Osteocyte (in vitro differentiated cells): ENCODE measurements around the gene HSD17B12. TPM values are rescaled to one million over a fixed set of nuclear protein-coding genes. Genes with fewer than 3 reads are reported as not detected.
A peak's percentile ranks its signal among the peaks of the same experiment; 100 is the strongest.

ENCODE experiments used
- DNase-seq: peaks from one replicate; pipeline ENCODE4 v3.0.0; 2021; ENCODE audit warnings: mixed read lengths; ENCODE audit not compliant: unreplicated experiment; ENCODE audit errors: extremely low spot score
- H3K27ac Mint-ChIP-seq: one replicate; pipeline ENCODE4 v1.8.0; 2021; ENCODE audit warnings: mild to moderate bottlenecking, mixed read lengths; ENCODE audit not compliant: unreplicated experiment
- H3K27me3 Mint-ChIP-seq: one replicate; pipeline ENCODE4 v1.8.0; 2021; ENCODE audit warnings: mixed read lengths; ENCODE audit not compliant: unreplicated experiment
- H3K36me3 Mint-ChIP-seq: one replicate; pipeline ENCODE4 v1.8.0; 2021; ENCODE audit warnings: mixed read lengths; ENCODE audit not compliant: unreplicated experiment
- H3K4me1 Mint-ChIP-seq: one replicate; pipeline ENCODE4 v1.8.0; 2021; ENCODE audit warnings: mixed read lengths; ENCODE audit not compliant: unreplicated experiment
- H3K4me3 Mint-ChIP-seq: one replicate; pipeline ENCODE4 v1.8.0; 2021; ENCODE audit warnings: mild to moderate bottlenecking, moderate library complexity, mixed read lengths; ENCODE audit not compliant: unreplicated experiment
- H3K9me3 Mint-ChIP-seq: one replicate; pipeline ENCODE4 v1.8.0; 2021; ENCODE audit warnings: mixed read lengths; ENCODE audit not compliant: unreplicated experiment
- CTCF ChIP-seq: fragments of 200-600 bp; sonication (generic); IDR thresholded peaks from 2 replicates; pipeline ENCODE4 v1.5.0; 2021; ENCODE audit warnings: antibody characterized with exemption, mild to moderate bottlenecking, moderate library complexity
- total RNA-seq: library from RNA; stranded (reverse); gene quantifications from 2 replicates; pipeline ENCODE4 v1.2.1, GENCODE V29; 2021

HSD17B12 gene
- total RNA-seq, 1 donor from 2014 or later: 81.6 TPM

GRCh38 chr11:43788421-43788820 lies 107.9 kb downstream of the HSD17B12 start:
- peaks cover 21% of the 10 kb centered on the region for H3K9me3 Mint-ChIP-seq
- no peak for TF ChIP-seq CTCF
- no peak overlapping the region for H3K27ac Mint-ChIP-seq
- DNase-seq: no peak
- H3K27me3 Mint-ChIP-seq: no peaks in the 10 kb centered on the region
- H3K4me3 Mint-ChIP-seq: no peak overlapping the region
- H3K36me3 Mint-ChIP-seq: peaks cover 12% of the 10 kb centered on the region
- peaks cover 13% of the 10 kb centered on the region for H3K4me1 Mint-ChIP-seq

GRCh38 chr11:43789700-43790443 lies 109.3 kb downstream of the HSD17B12 start:
- no peak for TF ChIP-seq CTCF
- H3K27me3 Mint-ChIP-seq: no peaks in the 10 kb centered on the region
- peaks cover 7% of the 10 kb centered on the region for H3K9me3 Mint-ChIP-seq
- peaks cover 13% of the 10 kb centered on the region for H3K4me1 Mint-ChIP-seq
- peak overlapping the region; percentile 20 for H3K27ac Mint-ChIP-seq
- DNase-seq: no peak
- no peak overlapping the region for H3K4me3 Mint-ChIP-seq
- peaks cover 9% of the 10 kb centered on the region for H3K36me3 Mint-ChIP-seq

GRCh38 chr11:43790444-43790794 lies 109.9 kb downstream of the HSD17B12 start:
- Mint-ChIP-seq H3K36me3 (peaks cover 9% of the 10 kb centered on the region), H3K9me3 (peaks cover 3% of the 10 kb centered on the region), H3K4me1 (peaks cover 10% of the 10 kb centered on the region), H3K4me3 (no peak overlapping the region), H3K27me3 (no peaks in the 10 kb centered on the region), H3K27ac (peak overlapping the region; percentile 20)
- no peak for DNase-seq
- TF ChIP-seq CTCF: no peak

GRCh38 chr11:43797337-43797736 lies 116.8 kb downstream of the HSD17B12 start:
- Mint-ChIP-seq H3K4me3 (no peak overlapping the region), H3K27me3 (no peaks in the 10 kb centered on the region), H3K9me3 (no peaks in the 10 kb centered on the region), H3K36me3 (peaks cover 5% of the 10 kb centered on the region), H3K4me1 (no peaks in the 10 kb centered on the region), H3K27ac (no peak overlapping the region)
- TF ChIP-seq CTCF: no peak
- DNase-seq: no peak

GRCh38 chr11:43797866-43798265 lies 117.3 kb downstream of the HSD17B12 start:
- Mint-ChIP-seq H3K9me3 (no peaks in the 10 kb centered on the region), H3K27ac (no peak overlapping the region), H3K4me1 (no peaks in the 10 kb centered on the region), H3K36me3 (peaks cover 5% of the 10 kb centered on the region), H3K27me3 (no peaks in the 10 kb centered on the region), H3K4me3 (no peak overlapping the region)
- no peak for DNase-seq
- TF ChIP-seq CTCF: no peak
